Activated gamma-delta T cell (primary cell): ENCODE results near the gene COX6B2.
A peak's percentile ranks its signal among the peaks of the same experiment; 100 is the strongest.

Source experiments
- DNase-seq: peaks from one replicate; lab custom pipeline; 2025; lab: John Stamatoyannopoulos, UW

Gene COX6B2

GRCh38 chr19:55312621-55313512 lies 41.7 kb downstream of the COX6B2 start:
- DNase-seq, result no peak

GRCh38 chr19:55311797-55312196 lies 42.7 kb downstream of the COX6B2 start:
- no peak for DNase-seq

GRCh38 chr19:55311397-55311796 lies 43.1 kb downstream of the COX6B2 start:
- no peak for DNase-seq

GRCh38 chr19:55310498-55310897 lies 44.0 kb downstream of the COX6B2 start:
- no peak for DNase-seq

GRCh38 chr19:55309448-55309847 lies 45.1 kb downstream of the COX6B2 start:
- DNase-seq, result no peak

- no peak for DNase-seq
Measured at GRCh38 chr19:55308281-55308680, 46.2 kb downstream of the COX6B2 start.

- no peak for DNase-seq
Measured at GRCh38 chr19:55306712-55307111, 47.8 kb downstream of the COX6B2 start.

GRCh38 chr19:55305983-55306562 lies 48.4 kb downstream of the COX6B2 start:
- DNase-seq, result no peak

GRCh38 chr19:55305491-55305890 lies 49.0 kb downstream of the COX6B2 start:
- no peak for DNase-seq

- DNase-seq, result no peak
Measured at GRCh38 chr19:55304980-55305379, 49.5 kb downstream of the COX6B2 start.

GRCh38 chr19:55304279-55304978 lies 50.1 kb downstream of the COX6B2 start:
- DNase-seq, result no peak

- no peak for DNase-seq
Measured at GRCh38 chr19:55303477-55303876, 51.0 kb downstream of the COX6B2 start.

GRCh38 chr19:55302318-55302703 lies 52.2 kb downstream of the COX6B2 start:
- DNase-seq, result no peak

- peak; percentile 85 for DNase-seq
Measured at GRCh38 chr19:55301459-55302317, 52.8 kb downstream of the COX6B2 start.

- no peak for DNase-seq
Measured at GRCh38 chr19:55300886-55301458, 53.5 kb downstream of the COX6B2 start.

- DNase-seq, result no peak
Measured at GRCh38 chr19:55299991-55300390, 54.5 kb downstream of the COX6B2 start.
